Trophoblast cell (in vitro differentiated cells and primary cell): ENCODE data around the gene PRR35.

Source experiments
- DNase-seq, 2 donors: peaks; one replicate each; pipeline ENCODE4 v3.0.0-alpha.2; 2016
- H2AFZ ChIP-seq: 2 replicates; pipeline ENCODE4 v1.6.1; 2013; ENCODE audit warnings: low read length, moderate library complexity, mild to moderate bottlenecking; ENCODE audit not compliant: insufficient read depth, poor library complexity
- H2AK5ac ChIP-seq: 2 replicates; pipeline ENCODE4 v1.6.1; 2013; ENCODE audit warnings: mild to moderate bottlenecking, low read length
- H2BK120ac ChIP-seq: 2 replicates; pipeline ENCODE4 v1.6.1; 2013; ENCODE audit warnings: low read length, mild to moderate bottlenecking, moderate library complexity; ENCODE audit not compliant: insufficient read depth, poor library complexity
- H2BK12ac ChIP-seq: 2 replicates; pipeline ENCODE4 v1.6.1; 2013; ENCODE audit warnings: mild to moderate bottlenecking, low read length, moderate library complexity
- H2BK5ac ChIP-seq: 2 replicates; pipeline ENCODE4 v1.6.1; 2013; ENCODE audit warnings: low read length, low read depth, moderate library complexity, mild to moderate bottlenecking; ENCODE audit not compliant: poor library complexity
- H3K14ac ChIP-seq: 2 replicates; pipeline ENCODE4 v1.6.1; 2013; ENCODE audit warnings: mild to moderate bottlenecking, low read length
- H3K18ac ChIP-seq: 2 replicates; pipeline ENCODE4 v1.6.1; 2013; ENCODE audit warnings: mild to moderate bottlenecking, low read length
- H3K23ac ChIP-seq: 2 replicates; pipeline ENCODE4 v1.6.1; 2013; ENCODE audit warnings: low read length
- H3K27ac ChIP-seq: 2 replicates; pipeline ENCODE4 v1.5.1; 2013; ENCODE audit warnings: low read depth, mild to moderate bottlenecking, inconsistent platforms, low read length, moderate library complexity
- H3K27me3 ChIP-seq: 2 replicates; pipeline ENCODE4 v1.6.1; 2013; ENCODE audit warnings: inconsistent platforms, mild to moderate bottlenecking, low read length, moderate library complexity; ENCODE audit not compliant: insufficient read depth
- H3K36me3 ChIP-seq, 2 experiments: 1 replicate in 1 of 2; 2 replicates in 1 of 2; pipeline ENCODE4 v1.6.1; 2013; ENCODE audit warnings: low read length in 2 of 2, mild to moderate bottlenecking in 2 of 2, moderate library complexity in 1 of 2; ENCODE audit not compliant: insufficient read depth in 2 of 2, control insufficient read depth in 1 of 2
- H3K4ac ChIP-seq: 2 replicates; pipeline ENCODE4 v1.6.1; 2013; ENCODE audit warnings: low read depth, mild to moderate bottlenecking, low read length, moderate library complexity
- H3K4me1 ChIP-seq, 2 experiments: 1 replicate in 1 of 2; 2 replicates in 1 of 2; pipeline ENCODE4 v1.6.1; 2013; ENCODE audit warnings: low read length in 2 of 2, mild to moderate bottlenecking in 2 of 2, moderate library complexity in 1 of 2; ENCODE audit not compliant: insufficient read depth in 2 of 2, control insufficient read depth in 1 of 2
- H3K4me2 ChIP-seq: 2 replicates; pipeline ENCODE4 v1.6.1; 2013; ENCODE audit warnings: inconsistent platforms, mild to moderate bottlenecking, low read length, moderate library complexity
- H3K4me3 ChIP-seq: 2 replicates; pipeline ENCODE4 v1.5.1; 2013; ENCODE audit warnings: mild to moderate bottlenecking, low read depth, low read length, inconsistent platforms
- H3K79me1 ChIP-seq: one replicate; pipeline ENCODE4 v1.6.1; 2013; ENCODE audit warnings: low read length
- H3K79me2 ChIP-seq: 2 replicates; pipeline ENCODE4 v1.6.1; 2013; ENCODE audit warnings: low read length, mild to moderate bottlenecking; ENCODE audit not compliant: control insufficient read depth, insufficient read depth, poor library complexity
- H3K9ac ChIP-seq: 2 replicates; pipeline ENCODE4 v1.6.1; 2013; ENCODE audit warnings: mild to moderate bottlenecking, low read length
- H3K9me3 ChIP-seq: 2 replicates; pipeline ENCODE4 v1.6.1; 2013; ENCODE audit warnings: low read depth, mild to moderate bottlenecking, control low read depth, inconsistent platforms, low read length; ENCODE audit not compliant: insufficient read depth
- H4K12ac ChIP-seq: 2 replicates; pipeline ENCODE4 v1.6.1; 2013; ENCODE audit warnings: low read depth, mild to moderate bottlenecking, low read length, moderate library complexity
- H4K8ac ChIP-seq: 2 replicates; pipeline ENCODE4 v1.6.1; 2013; ENCODE audit warnings: low read depth, mild to moderate bottlenecking, low read length, moderate library complexity
- H4K91ac ChIP-seq: one replicate; pipeline ENCODE4 v1.6.1; 2013; ENCODE audit warnings: low read depth, mild to moderate bottlenecking, low read length, moderate library complexity
- WGBS: extraction: QIAGEN DNeasy Blood & Tissue Kit; methylation state at CpG from one replicate; pipeline ENCODE4 v1.1.7; 2013; ENCODE audit warnings: missing lambda C conversion rate; ENCODE audit not compliant: insufficient read length, insufficient coverage; ENCODE audit errors: extremely low coverage; 5-methylcytosine and 5-hydroxymethylcytosine counted together

The PRR35 gene

GRCh38 chr16:600781-601180 lies 40.6 kb downstream of the PRR35 start:
- H2BK12ac ChIP-seq: no peak overlapping the region
- H2BK120ac ChIP-seq: no peak overlapping the region
- no peak overlapping the region for H3K4me3 ChIP-seq
- no peak overlapping the region for H2BK5ac ChIP-seq
- H4K12ac ChIP-seq: no peak overlapping the region
- H4K8ac ChIP-seq: no peak overlapping the region
- no peak overlapping the region for H4K91ac ChIP-seq
- no peak overlapping the region for H3K18ac ChIP-seq
- WGBS: no CpG with 5 or more reads among the region's 7 CpGs
- no peaks in the 10 kb centered on the region for H3K27me3 ChIP-seq
- peaks cover 17 to 26% of the 10 kb centered on the region in 2 experiments for H3K36me3 ChIP-seq
- H3K4ac ChIP-seq: no peak overlapping the region
- no peak overlapping the region for H3K9ac ChIP-seq
- no peak overlapping the region for H3K23ac ChIP-seq
- no peak overlapping the region for H3K27ac ChIP-seq
- H3K4me2 ChIP-seq: no peak overlapping the region
- no peak for DNase-seq
- H3K79me1 ChIP-seq: no peaks in the 10 kb centered on the region
- H3K9me3 ChIP-seq: peaks cover 10% of the 10 kb centered on the region
- H2AFZ ChIP-seq: no peak overlapping the region
- H2AK5ac ChIP-seq: no peak overlapping the region
- H3K14ac ChIP-seq: no peak overlapping the region
- H3K79me2 ChIP-seq: no peaks in the 10 kb centered on the region
- no peaks in the 10 kb centered on the region for H3K4me1 ChIP-seq

- no CpG with 5 or more reads among the region's 5 CpGs for WGBS
- H2BK5ac ChIP-seq: no peak overlapping the region
- H3K9me3 ChIP-seq: peaks cover 14% of the 10 kb centered on the region
Observed at GRCh38 chr16:603933-604332, 43.7 kb downstream of the PRR35 start.

GRCh38 chr16:606656-607307 lies 46.6 kb downstream of the PRR35 start:
- Histone ChIP-seq H3K27ac (no peak overlapping the region), H3K79me2 (no peaks in the 10 kb centered on the region), H3K18ac (no peak overlapping the region), H2BK120ac (no peak overlapping the region), H2BK12ac (no peak overlapping the region), H3K36me3 (no peaks in the 10 kb centered on the region), H3K79me1 (no peaks in the 10 kb centered on the region), H2BK5ac (no peak overlapping the region), H4K91ac (no peak overlapping the region), H3K4me3 (no peak overlapping the region), H4K12ac (no peak overlapping the region), H3K4me1 (no peaks in the 10 kb centered on the region), H2AFZ (no peak overlapping the region), H2AK5ac (no peak overlapping the region), H4K8ac (no peak overlapping the region), H3K14ac (no peak overlapping the region), H3K27me3 (no peaks in the 10 kb centered on the region), H3K4ac (no peak overlapping the region), H3K9me3 (peaks cover 6% of the 10 kb centered on the region), H3K4me2 (no peak overlapping the region), H3K9ac (no peak overlapping the region), H3K23ac (no peak overlapping the region)
- no peak for DNase-seq
- WGBS: no CpG with 5 or more reads among the region's 22 CpGs

More at GRCh38 chr16:603933-604332, 43.7 kb downstream of the PRR35 start:
- no peak overlapping the region for H3K18ac ChIP-seq
- DNase-seq: no peak
- H2BK120ac ChIP-seq: no peak overlapping the region
- H3K4me1 ChIP-seq: no peaks in the 10 kb centered on the region
- no peaks in the 10 kb centered on the region for H3K27me3 ChIP-seq
- no peak overlapping the region for H3K14ac ChIP-seq
- H3K79me1 ChIP-seq: no peaks in the 10 kb centered on the region
- no peak overlapping the region for H3K9ac ChIP-seq
- H3K4ac ChIP-seq: no peak overlapping the region
- no peak overlapping the region for H4K12ac ChIP-seq
- no peak overlapping the region for H3K23ac ChIP-seq
- H2BK12ac ChIP-seq: no peak overlapping the region
- H3K79me2 ChIP-seq: no peaks in the 10 kb centered on the region
- H3K36me3 ChIP-seq: peaks cover 6 to 9% of the 10 kb centered on the region in 2 experiments
- H4K91ac ChIP-seq: no peak overlapping the region
- H3K27ac ChIP-seq: no peak overlapping the region
- H3K4me3 ChIP-seq: no peak overlapping the region
- H2AFZ ChIP-seq: no peak overlapping the region
- H4K8ac ChIP-seq: no peak overlapping the region
- no peak overlapping the region for H2AK5ac ChIP-seq
- H3K4me2 ChIP-seq: no peak overlapping the region

GRCh38 chr16:608019-608418 lies 47.8 kb downstream of the PRR35 start:
- no peaks in the 10 kb centered on the region for H3K4me1 ChIP-seq
- peaks cover 6% of the 10 kb centered on the region for H3K9me3 ChIP-seq
- H4K91ac ChIP-seq: no peak overlapping the region
- no peaks in the 10 kb centered on the region for H3K36me3 ChIP-seq
- no peaks in the 10 kb centered on the region for H3K79me2 ChIP-seq
- no peak overlapping the region for H3K4me2 ChIP-seq
- no peak for DNase-seq
- peak overlapping the region; percentile 48 for H3K18ac ChIP-seq
- H3K4me3 ChIP-seq: no peak overlapping the region
- no peak overlapping the region for H2AFZ ChIP-seq
- no peak overlapping the region for H3K4ac ChIP-seq
- H3K79me1 ChIP-seq: no peaks in the 10 kb centered on the region
- H2BK5ac ChIP-seq: no peak overlapping the region
- H3K23ac ChIP-seq: no peak overlapping the region
- H3K9ac ChIP-seq: no peak overlapping the region
- WGBS: no CpG with 5 or more reads among the region's 10 CpGs
- H4K8ac ChIP-seq: no peak overlapping the region
- no peak overlapping the region for H3K27ac ChIP-seq
- H3K14ac ChIP-seq: no peak overlapping the region
- no peaks in the 10 kb centered on the region for H3K27me3 ChIP-seq
- no peak overlapping the region for H2BK12ac ChIP-seq
- H2AK5ac ChIP-seq: no peak overlapping the region
- H4K12ac ChIP-seq: no peak overlapping the region
- H2BK120ac ChIP-seq: no peak overlapping the region
